H1 (cell line): ENCODE results near the gene SEC16A.

Source experiments
- E2F6 ChIP-seq: IDR thresholded peaks from 2 replicates; pipeline ENCODE4 v1.6.1; 2012; ENCODE audit warnings: inconsistent platforms
- EGR1 ChIP-seq: IDR thresholded peaks from 2 replicates; pipeline ENCODE4 v1.6.1; 2011; ENCODE audit warnings: low read depth, low read length, borderline replicate concordance
- EZH2 ChIP-seq: fragments of 200-600 bp; sonication (generic); IDR thresholded peaks from 2 replicates; pipeline ENCODE4 v1.7.1; 2012; ENCODE audit warnings: low read depth, mild to moderate bottlenecking, moderate library complexity, low read length, inconsistent platforms; ENCODE audit not compliant: severe bottlenecking
- POLR2A ChIP-seq, 2 experiments: IDR thresholded peaks; 1 replicate in 1 of 2; 2 replicates in 1 of 2; pipeline ENCODE4 v1.6.1; 2011; ENCODE audit warnings: low read depth in 2 of 2, low read length in 2 of 2, mild to moderate bottlenecking in 2 of 2; ENCODE audit errors: control extremely low read depth in 1 of 2
- POLR2AphosphoS5 ChIP-seq: IDR thresholded peaks from 2 replicates; pipeline ENCODE4 v1.6.1; 2011; ENCODE audit warnings: low read depth, low read length
- RBBP5 ChIP-seq: IDR thresholded peaks from 2 replicates; pipeline ENCODE4 v1.7.1; 2012; ENCODE audit warnings: low read depth, mild to moderate bottlenecking, inconsistent platforms, low read length, moderate library complexity, borderline replicate concordance
- RFX5 ChIP-seq: IDR thresholded peaks from 2 replicates; pipeline ENCODE4 v1.6.1; 2011; ENCODE audit warnings: low read depth, low read length, improper control_type of control experiment, borderline replicate concordance
- SIRT6 ChIP-seq: IDR thresholded peaks from one replicate; pipeline ENCODE4 v1.7.1; 2012; ENCODE audit warnings: low read length, inconsistent platforms
- SRF ChIP-seq: IDR thresholded peaks from 2 replicates; pipeline ENCODE4 v1.6.1; 2011; ENCODE audit warnings: mild to moderate bottlenecking, low read depth, low read length, moderate library complexity
- TAF1 ChIP-seq: IDR thresholded peaks from 2 replicates; pipeline ENCODE4 v1.6.1; 2011; ENCODE audit warnings: mild to moderate bottlenecking, low read depth, low read length
- TBP ChIP-seq: IDR thresholded peaks from 2 replicates; pipeline ENCODE4 v1.6.1; 2011; ENCODE audit warnings: low read depth, low read length, improper control_type of control experiment
- ZNF274 ChIP-seq: IDR thresholded peaks from 2 replicates; pipeline ENCODE4 v1.7.0; 2012; ENCODE audit warnings: low read length, borderline replicate concordance; ENCODE audit errors: extremely low read depth
- TF ChIP-seq, protein P1 (sequence below), 3 experiments: IDR thresholded peaks; 1 replicate in 2 of 3; 2 replicates in 1 of 3; pipeline versions ENCODE4 v1.5.1 to v1.6.1; 2011; ENCODE audit warnings: low read length in 3 of 3, mild to moderate bottlenecking in 3 of 3, inconsistent platforms in 2 of 3, low read depth in 1 of 3, moderate library complexity in 1 of 3; ENCODE audit not compliant: insufficient read depth in 1 of 3; ENCODE audit errors: control extremely low read depth in 1 of 3

DNA sequence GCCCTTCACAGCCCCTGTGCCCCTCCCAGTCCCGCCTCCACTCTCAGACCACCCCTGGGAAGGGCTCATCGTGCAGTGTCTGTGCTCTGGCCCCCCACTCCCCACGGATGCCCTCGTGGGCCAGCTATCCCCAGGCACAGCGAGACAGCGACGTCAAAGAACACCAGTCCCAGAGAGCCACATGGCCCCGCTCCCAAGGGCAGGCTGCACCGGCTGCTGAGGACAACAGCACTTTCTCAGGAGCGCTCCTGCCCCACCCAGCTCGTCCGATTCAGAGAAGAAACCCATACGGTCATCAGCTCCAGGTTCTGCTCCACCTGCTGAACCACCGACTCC is 78.1 kb downstream of the SEC16A start:
- TF ChIP-seq POLR2A (IDR thresholded peaks at IDR 0.05; ENCODE audit: control extremely low read depth in 1 of 2, low read depth in 2 of 2, low read length in 2 of 2) (no peak), POLR2AphosphoS5 (no peak), EZH2 (no peak), SRF (no peak), SIRT6 (no peak), ZNF274 (no peak), RFX5 (no peak), E2F6 (no peak), EGR1 (no peak), TBP (no peak), TAF1 (no peak), RBBP5 (no peak)
- TF ChIP-seq, protein P1, sequence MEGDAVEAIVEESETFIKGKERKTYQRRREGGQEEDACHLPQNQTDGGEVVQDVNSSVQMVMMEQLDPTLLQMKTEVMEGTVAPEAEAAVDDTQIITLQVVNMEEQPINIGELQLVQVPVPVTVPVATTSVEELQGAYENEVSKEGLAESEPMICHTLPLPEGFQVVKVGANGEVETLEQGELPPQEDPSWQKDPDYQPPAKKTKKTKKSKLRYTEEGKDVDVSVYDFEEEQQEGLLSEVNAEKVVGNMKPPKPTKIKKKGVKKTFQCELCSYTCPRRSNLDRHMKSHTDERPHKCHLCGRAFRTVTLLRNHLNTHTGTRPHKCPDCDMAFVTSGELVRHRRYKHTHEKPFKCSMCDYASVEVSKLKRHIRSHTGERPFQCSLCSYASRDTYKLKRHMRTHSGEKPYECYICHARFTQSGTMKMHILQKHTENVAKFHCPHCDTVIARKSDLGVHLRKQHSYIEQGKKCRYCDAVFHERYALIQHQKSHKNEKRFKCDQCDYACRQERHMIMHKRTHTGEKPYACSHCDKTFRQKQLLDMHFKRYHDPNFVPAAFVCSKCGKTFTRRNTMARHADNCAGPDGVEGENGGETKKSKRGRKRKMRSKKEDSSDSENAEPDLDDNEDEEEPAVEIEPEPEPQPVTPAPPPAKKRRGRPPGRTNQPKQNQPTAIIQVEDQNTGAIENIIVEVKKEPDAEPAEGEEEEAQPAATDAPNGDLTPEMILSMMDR (IDR thresholded peaks at IDR 0.05; ENCODE audit: control extremely low read depth in 1 of 3, insufficient read depth in 1 of 3, low read depth in 1 of 3, low read length in 3 of 3): no peak
